Keratinocyte (primary cell): Measurements from ENCODE around the gene RNU6-9. TPM values are rescaled to one million over a fixed set of nuclear protein-coding genes. Genes with fewer than 3 reads are reported as not detected.

Experiments
- DNase-seq: peaks from one replicate; pipeline ENCODE4 v3.0.0-alpha.2; 2011; ENCODE audit warnings: low read depth, missing footprints, low spot score
- FAIRE-seq: peaks from 2 replicates; lab custom pipeline; 2011; peaks lifted over from hg19 to GRCh38; lab: Jason Lieb, UNC
- H2AFZ ChIP-seq: 2 replicates; pipeline ENCODE4 v1.6.0; 2012; ENCODE audit warnings: low read length, control low read depth, inconsistent platforms; ENCODE audit not compliant: control insufficient read depth
- H3K27ac ChIP-seq: 2 replicates; pipeline ENCODE4 v1.5.1; 2011; ENCODE audit warnings: low read length; ENCODE audit not compliant: control insufficient read depth, insufficient read depth
- H3K27me3 ChIP-seq: 3 replicates; pipeline ENCODE4 v1.6.0; 2011; ENCODE audit warnings: low read length; ENCODE audit not compliant: control insufficient read depth, insufficient read depth; ENCODE audit errors: extremely low read depth
- H3K36me3 ChIP-seq, 2 experiments: 2 replicates in 1 of 2; 3 replicates in 1 of 2; pipeline ENCODE4 v1.5.1; 2011; ENCODE audit warnings: low read length in 2 of 2, mild to moderate bottlenecking in 1 of 2; ENCODE audit not compliant: control insufficient read depth in 2 of 2, insufficient read depth in 2 of 2; ENCODE audit errors: extremely low read depth in 1 of 2
- H3K4me1 ChIP-seq: 3 replicates; pipeline ENCODE4 v1.5.1; 2011; ENCODE audit warnings: low read length; ENCODE audit not compliant: control insufficient read depth, insufficient read depth; ENCODE audit errors: extremely low read depth
- H3K4me2 ChIP-seq: 3 replicates; pipeline ENCODE4 v1.6.0; 2011; ENCODE audit warnings: low read depth, low read length; ENCODE audit not compliant: control insufficient read depth, insufficient read depth; ENCODE audit errors: extremely low read depth
- H3K4me3 ChIP-seq, 3 experiments: fragments of 200-600 bp in 1 of 3; sonication (generic) in 1 of 3; 2 replicates in 2 of 3; 3 replicates in 1 of 3; pipeline ENCODE4 v1.5.1; 2011 to 2016; ENCODE audit warnings: low read length in 3 of 3, mild to moderate bottlenecking in 3 of 3, control low read depth in 2 of 3, inconsistent platforms in 1 of 3, low read depth in 1 of 3, mixed read lengths in 1 of 3, mixed run types in 1 of 3, moderate library complexity in 1 of 3; ENCODE audit not compliant: control insufficient read depth in 2 of 3, insufficient read depth in 2 of 3; ENCODE audit errors: extremely low read depth in 1 of 3
- H3K79me2 ChIP-seq: 2 replicates; pipeline ENCODE4 v1.6.0; 2012; ENCODE audit warnings: low read length; ENCODE audit not compliant: control insufficient read depth, insufficient read depth
- H3K9ac ChIP-seq: 3 replicates; pipeline ENCODE4 v1.6.0; 2011; ENCODE audit warnings: low read length; ENCODE audit not compliant: control insufficient read depth, insufficient read depth; ENCODE audit errors: extremely low read depth
- H3K9me1 ChIP-seq: 3 replicates; pipeline ENCODE4 v1.6.0; 2011; ENCODE audit warnings: low read length; ENCODE audit not compliant: control insufficient read depth, insufficient read depth; ENCODE audit errors: extremely low read depth
- H3K9me3 ChIP-seq: 2 replicates; pipeline ENCODE4 v1.5.1; 2012; ENCODE audit warnings: low read depth, low read length; ENCODE audit not compliant: control insufficient read depth
- H4K20me1 ChIP-seq: 3 replicates; pipeline ENCODE4 v1.6.0; 2011; ENCODE audit warnings: low read length; ENCODE audit not compliant: control insufficient read depth, insufficient read depth; ENCODE audit errors: extremely low read depth
- EZH2 ChIP-seq: IDR thresholded peaks from one replicate; pipeline ENCODE4 v1.6.1; 2012; ENCODE audit warnings: inconsistent platforms, mild to moderate bottlenecking, low read length, moderate library complexity
- dilution Hi-C: fragments of 300-500 bp; cut with MboI; formaldehyde crosslinking; loops from one replicate; pipeline ENCODE4 v1.7.0; 2020; ENCODE audit warnings: low sequenced_read_pairs; ENCODE audit not compliant: extremely low pct_ligation_motif_present
- polyA plus RNA-seq, 5 experiments: library from polyadenylated mRNA; depleted of rRNA in 3 of 5; stranded (reverse) in 3 of 5; stranded (forward) in 1 of 5; unstranded in 1 of 5; fragments of >200 nt; gene quantifications; 1 replicate in 1 of 5; 2 replicates in 3 of 5; 3 replicates in 1 of 5; pipeline versions ENCODE4 v1.2.1 to v1.2.3, GENCODE V29; 2011 to 2012; ENCODE audit warnings: missing spikeins in 2 of 5, low read depth in 1 of 5, low replicate concordance in 1 of 5
- TF ChIP-seq, protein P1 (sequence below), 3 experiments: IDR thresholded peaks in 1 of 3; conservative IDR thresholded peaks in 1 of 3; optimal IDR thresholded peaks in 1 of 3; 2 replicates in 2 of 3; 3 replicates in 1 of 3; pipeline versions ENCODE3 to v1.5.1; 2011; ENCODE audit warnings: low read length in 3 of 3, mild to moderate bottlenecking in 3 of 3, moderate library complexity in 2 of 3, control low read depth in 1 of 3, inconsistent platforms in 1 of 3; ENCODE audit not compliant: insufficient read depth in 2 of 3; ENCODE audit errors: extremely low read depth in 1 of 3

Gene RNU6-9
- polyA plus RNA-seq, 1 donor (not counting 4 experiments of a cell fraction or from before 2014, with no cell fraction given): not detected

- peaks cover 38% of the 10 kb centered on the region for H3K79me2 ChIP-seq
Measured at GRCh38 chr19:904545-904944, 11.3 kb downstream of the RNU6-9 start.

DNA sequence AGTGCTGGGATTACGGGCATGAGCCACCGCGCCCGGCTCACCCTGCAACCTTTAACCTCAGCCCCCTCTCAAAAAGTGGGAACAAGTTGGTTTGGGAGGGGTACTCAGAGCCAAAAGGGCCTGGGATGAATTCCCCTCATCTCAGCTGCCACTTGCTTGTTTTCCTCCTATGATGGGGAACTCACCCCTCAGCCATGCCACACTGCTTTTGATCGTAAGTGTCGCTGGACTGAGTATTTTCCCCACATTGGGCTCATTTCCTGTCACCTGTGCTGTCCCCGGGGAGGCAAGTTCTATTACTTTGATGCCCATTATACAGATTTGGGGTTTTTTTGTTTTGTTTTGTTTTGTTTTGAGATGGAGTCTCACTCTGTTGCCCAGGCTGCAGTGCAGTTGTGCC lies 13.2 kb downstream of the RNU6-9 start:
- Histone ChIP-seq H3K9me3 (no peaks in the 10 kb centered on the region), H4K20me1 (peaks cover 9% of the 10 kb centered on the region), H3K36me3 (peaks cover 3 to 5% of the 10 kb centered on the region in 2 experiments), H3K4me2 (no peak overlapping the region), H3K9me1 (no peaks in the 10 kb centered on the region), H3K9ac (no peak overlapping the region), H3K79me2 (peaks cover 47% of the 10 kb centered on the region), H3K4me3 (no peak overlapping the region), H3K27ac (no peak overlapping the region), H3K4me1 (peaks cover 6% of the 10 kb centered on the region), H3K27me3 (no peaks in the 10 kb centered on the region), H2AFZ (no peak overlapping the region)
- no peak for DNase-seq
- TF ChIP-seq, protein P1, sequence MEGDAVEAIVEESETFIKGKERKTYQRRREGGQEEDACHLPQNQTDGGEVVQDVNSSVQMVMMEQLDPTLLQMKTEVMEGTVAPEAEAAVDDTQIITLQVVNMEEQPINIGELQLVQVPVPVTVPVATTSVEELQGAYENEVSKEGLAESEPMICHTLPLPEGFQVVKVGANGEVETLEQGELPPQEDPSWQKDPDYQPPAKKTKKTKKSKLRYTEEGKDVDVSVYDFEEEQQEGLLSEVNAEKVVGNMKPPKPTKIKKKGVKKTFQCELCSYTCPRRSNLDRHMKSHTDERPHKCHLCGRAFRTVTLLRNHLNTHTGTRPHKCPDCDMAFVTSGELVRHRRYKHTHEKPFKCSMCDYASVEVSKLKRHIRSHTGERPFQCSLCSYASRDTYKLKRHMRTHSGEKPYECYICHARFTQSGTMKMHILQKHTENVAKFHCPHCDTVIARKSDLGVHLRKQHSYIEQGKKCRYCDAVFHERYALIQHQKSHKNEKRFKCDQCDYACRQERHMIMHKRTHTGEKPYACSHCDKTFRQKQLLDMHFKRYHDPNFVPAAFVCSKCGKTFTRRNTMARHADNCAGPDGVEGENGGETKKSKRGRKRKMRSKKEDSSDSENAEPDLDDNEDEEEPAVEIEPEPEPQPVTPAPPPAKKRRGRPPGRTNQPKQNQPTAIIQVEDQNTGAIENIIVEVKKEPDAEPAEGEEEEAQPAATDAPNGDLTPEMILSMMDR (optimal IDR thresholded peaks at IDR 0.05 in 1 of 3, IDR thresholded peaks at IDR 0.05 in 1 of 3, conservative IDR thresholded peaks at IDR 0.05 in 1 of 3; ENCODE audit: extremely low read depth in 1 of 3, insufficient read depth in 2 of 3, low read length in 3 of 3): no peak
- no peak for TF ChIP-seq EZH2
- dilution Hi-C loops: no loop called here
- no peak for FAIRE-seq

More at GRCh38 chr19:904545-904944, 11.3 kb downstream of the RNU6-9 start:
- H3K4me1 ChIP-seq: peaks cover 6% of the 10 kb centered on the region
- no peak overlapping the region for H3K27ac ChIP-seq
- no peak overlapping the region for H3K4me2 ChIP-seq
- H3K9me1 ChIP-seq: no peaks in the 10 kb centered on the region
- no peaks in the 10 kb centered on the region for H3K9me3 ChIP-seq
- dilution Hi-C loops: no loop called here
- H3K9ac ChIP-seq: no peak overlapping the region
- H4K20me1 ChIP-seq: peaks cover 9% of the 10 kb centered on the region
- H3K27me3 ChIP-seq: no peaks in the 10 kb centered on the region
- no peak overlapping the region for H2AFZ ChIP-seq
- FAIRE-seq (no peak), DNase-seq (no peak)
- TF ChIP-seq, protein P1 (optimal IDR thresholded peaks at IDR 0.05 in 1 of 3, IDR thresholded peaks at IDR 0.05 in 1 of 3, conservative IDR thresholded peaks at IDR 0.05 in 1 of 3; ENCODE audit: extremely low read depth in 1 of 3, insufficient read depth in 2 of 3, low read length in 3 of 3): no peak
- no peak for TF ChIP-seq EZH2
- H3K36me3 ChIP-seq: peaks cover 8 to 14% of the 10 kb centered on the region in 2 experiments
- no peak overlapping the region for H3K4me3 ChIP-seq
